B cell (primary cell): ENCODE results near the gene SEMA3E.

Source experiments
- CTCF ChIP-seq: fragments of 200-600 bp; IDR thresholded peaks from one replicate; pipeline ENCODE4 v1.8.0; 2022; ENCODE audit warnings: antibody characterized with exemption, mild to moderate bottlenecking
- EZH2 ChIP-seq: IDR thresholded peaks from 2 replicates; pipeline ENCODE4 v1.6.1; 2012; ENCODE audit warnings: borderline replicate concordance, low read depth, mild to moderate bottlenecking, moderate library complexity, low read length; ENCODE audit not compliant: insufficient read depth, poor library complexity, severe bottlenecking

DNA sequence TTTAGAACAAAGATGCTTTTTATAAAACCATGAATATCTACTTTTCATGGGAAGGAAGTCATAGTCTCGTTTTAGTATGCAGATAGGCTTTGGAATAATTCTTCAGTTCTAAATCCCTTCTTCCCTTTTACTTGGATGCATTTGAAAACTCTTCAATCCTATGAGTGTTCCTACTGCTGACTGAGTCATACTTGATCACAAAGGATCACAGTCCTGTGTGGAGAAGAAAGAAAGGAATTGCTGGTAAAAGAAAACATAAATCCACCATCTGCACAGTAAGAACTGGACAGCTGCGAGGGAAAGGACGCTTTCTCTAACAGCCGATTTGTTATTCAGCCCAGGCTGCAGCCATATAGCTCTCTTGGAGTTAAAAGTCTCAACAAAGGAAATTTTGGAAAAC is 209.9 kb downstream of the SEMA3E start:
- TF ChIP-seq CTCF: no peak
- no peak for TF ChIP-seq EZH2
